Stimulated activated CD4-positive, alpha-beta T cell treated with anti-CD3 and anti-CD28 coated beads, Interleukin-2, amount 100 ng/mL, for 24 hours (primary cell): Measurements from ENCODE around the gene CLTB.

ENCODE experiments used
- DNase-seq, 2 donors: peaks; one replicate each; pipeline ENCODE4 v3.0.0-alpha.2; 2020

Gene CLTB

GRCh38 chr5:176381979-176382378, 34.4 kb downstream of the CLTB start:
- DNase-seq, result no peak

GRCh38 chr5:176381423-176381822, 34.9 kb downstream of the CLTB start:
- DNase-seq, result no peak

- no peak for DNase-seq
Measured at GRCh38 chr5:176379881-176380280, 36.5 kb downstream of the CLTB start.

- no peak for DNase-seq
Measured at GRCh38 chr5:176373100-176373818, 43.1 kb downstream of the CLTB start.

GRCh38 chr5:176371621-176372539, 44.5 kb downstream of the CLTB start:
- DNase-seq, result no peak

GRCh38 chr5:176369934-176370711, 46.2 kb downstream of the CLTB start:
- no peak for DNase-seq

GRCh38 chr5:176368726-176369125, 47.6 kb downstream of the CLTB start:
- no peak for DNase-seq

- DNase-seq, result no peak
Measured at GRCh38 chr5:176366232-176366894, 50.0 kb downstream of the CLTB start.

- peak; percentile 69 to 75 for DNase-seq
Measured at GRCh38 chr5:176365351-176366231, 50.7 kb downstream of the CLTB start, which contains the start of gene ARL10. ARL10 (plus strand) TSS chr5:176365487; CDS start chr5:176365564, 77 bp downstream.

- DNase-seq, result no peak
Measured at GRCh38 chr5:176364765-176365350, 51.5 kb downstream of the CLTB start.

- no peak for DNase-seq
Measured at GRCh38 chr5:176362233-176362490, 54.2 kb downstream of the CLTB start.

GRCh38 chr5:176361437-176362232, 54.7 kb downstream of the CLTB start, which contains the start of gene KIAA1191:
KIAA1191 (minus strand) TSS chr5:176361764; CDS start chr5:176359508, 2,256 bp downstream.
- peak; percentile 95 to 96 for DNase-seq

- peak; percentile 26 to 32 for DNase-seq
Measured at GRCh38 chr5:176360894-176361436, 55.4 kb downstream of the CLTB start.

- no peak for DNase-seq
Measured at GRCh38 chr5:176359658-176360057, 56.7 kb downstream of the CLTB start.

GRCh38 chr5:176356179-176356566, 60.2 kb downstream of the CLTB start:
- DNase-seq, result no peak

GRCh38 chr5:176355400-176356178, 60.8 kb downstream of the CLTB start:
- no peak for DNase-seq

- no peak for DNase-seq
Measured at GRCh38 chr5:176353533-176353932, 62.8 kb downstream of the CLTB start.

- DNase-seq, result no peak
Measured at GRCh38 chr5:176352116-176352878, 64.0 kb downstream of the CLTB start.
